Caco-2 (cell line): ENCODE data around the gene HMSD. TPM values are rescaled to one million over a fixed set of nuclear protein-coding genes. Genes with fewer than 3 reads are reported as not detected.

Source experiments
- BruUV-seq: library from RNA; stranded (reverse); fragments of 400-500 nt; replicated peaks from 2 replicates; lab custom pipeline; 2021; lab: Mats Ljungman, UMichigan
- CTCF ChIA-PET: fragments of 300-600 bp; sonication (Branson Sonifier 250); formaldehyde crosslinking; loops from one replicate; lab custom pipeline; 2022; ENCODE audit warnings: antibody characterized with exemption; lab: Charles Lee
- POLR2A ChIA-PET: fragments of 300-600 bp; sonication (Branson Sonifier 250); formaldehyde crosslinking; loops from one replicate; lab custom pipeline; 2022; ENCODE audit warnings: antibody characterized with exemption; lab: Charles Lee
- DNase-seq, 2 experiments: peaks; one replicate each; pipeline versions ENCODE4 v3.0.0 to v3.0.0-alpha.2; 2020 to 2022
- H3K27me3 ChIP-seq: replicated peaks from 2 replicates; pipeline ENCODE4 v1.6.0; 2011; ENCODE audit warnings: low read length; ENCODE audit not compliant: control insufficient read depth, insufficient read depth
- H3K36me3 ChIP-seq: 2 replicates; pipeline ENCODE4 v1.5.1; 2011; ENCODE audit warnings: low read length; ENCODE audit not compliant: control insufficient read depth, insufficient read depth
- H3K4me1 ChIP-seq: fragments of 250-450 bp; sonication (Bioruptor Pico); 2 replicates; pipeline ENCODE4 v1.5.1; 2020; ENCODE audit warnings: mild to moderate bottlenecking
- H3K4me3 ChIP-seq: 2 replicates; pipeline ENCODE4 v1.5.1; 2011; ENCODE audit warnings: low read depth, mild to moderate bottlenecking, control low read depth, low read length
- H3K9me3 ChIP-seq: fragments of 250-450 bp; sonication (Bioruptor Pico); 2 replicates; pipeline ENCODE4 v1.5.1; 2020; ENCODE audit warnings: mild to moderate bottlenecking, moderate library complexity
- H3K27ac Mint-ChIP-seq: one replicate; pipeline ENCODE4 v1.8.0; 2022; ENCODE audit warnings: mixed read lengths; ENCODE audit not compliant: unreplicated experiment
- H3K27me3 Mint-ChIP-seq: one replicate; pipeline ENCODE4 v1.8.0; 2022; ENCODE audit warnings: mixed read lengths; ENCODE audit not compliant: insufficient read depth, unreplicated experiment
- H3K36me3 Mint-ChIP-seq: one replicate; pipeline ENCODE4 v1.8.0; 2022; ENCODE audit warnings: mild to moderate bottlenecking, mixed read lengths; ENCODE audit not compliant: insufficient read depth, unreplicated experiment
- H3K4me1 Mint-ChIP-seq: one replicate; pipeline ENCODE4 v1.8.0; 2022; ENCODE audit warnings: low read depth, mixed read lengths; ENCODE audit not compliant: unreplicated experiment
- H3K4me3 Mint-ChIP-seq: one replicate; pipeline ENCODE4 v1.8.0; 2022; ENCODE audit warnings: mild to moderate bottlenecking, moderate library complexity, mixed read lengths; ENCODE audit not compliant: unreplicated experiment
- H3K9me3 Mint-ChIP-seq: one replicate; pipeline ENCODE4 v1.8.0; 2022; ENCODE audit warnings: mixed read lengths; ENCODE audit not compliant: unreplicated experiment
- CTCF ChIP-seq, 2 experiments: fragments of 200-600 bp in 1 of 2; IDR thresholded peaks; 1 replicate in 1 of 2; 2 replicates in 1 of 2; pipeline versions ENCODE4 v1.5.1 to v1.8.0; 2011 to 2022; ENCODE audit warnings: antibody characterized with exemption in 1 of 2, control low read depth in 1 of 2, inconsistent platforms in 1 of 2, low read depth in 1 of 2, low read length in 1 of 2, mild to moderate bottlenecking in 1 of 2, moderate library complexity in 1 of 2; ENCODE audit not compliant: insufficient read depth in 1 of 2, severe bottlenecking in 1 of 2, unreplicated experiment in 1 of 2
- intact Hi-C: fragments of 100-400 bp; cut with micrococcal nuclease; formaldehyde crosslinking; loops from one replicate; pipeline ENCODE4 v1.10.0; 2022; ENCODE audit not compliant: unreplicated experiment
- total RNA-seq: library from RNA; stranded (reverse); gene quantifications from 2 replicates; pipeline ENCODE4 v1.2.3, GENCODE V29; 2022

HMSD gene
- total RNA-seq, 1 experiment from 2014 or later: not detected

- DNase-seq: peak; percentile 84
- H3K9me3 Mint-ChIP-seq: no peaks in the 10 kb centered on the region
- Histone ChIP-seq H3K9me3 (no peaks in the 10 kb centered on the region), H3K27me3 (no peaks in the 10 kb centered on the region), H3K4me3 (peak within 1 kb of the TSS; percentile 61), H3K36me3 (no peaks in the 10 kb centered on the region), H3K4me1 (no peaks in the 10 kb centered on the region)
- no peak for TF ChIP-seq CTCF (IDR thresholded peaks at IDR 0.05; ENCODE audit: insufficient read depth in 1 of 2, low read depth in 1 of 2, low read length in 1 of 2, severe bottlenecking in 1 of 2, unreplicated experiment in 1 of 2)
- H3K4me1 Mint-ChIP-seq: peaks cover 9% of the 10 kb centered on the region
- POLR2A ChIA-PET: no interaction called here
- H3K36me3 Mint-ChIP-seq: peaks cover 12% of the 10 kb centered on the region
- CTCF ChIA-PET: no interaction called here
- H3K27ac Mint-ChIP-seq: peak within 1 kb of the TSS; percentile 97
- BruUV-seq: TSS peak; percentile 72
- intact Hi-C loops: no loop called here
- H3K27me3 Mint-ChIP-seq: peaks cover 2% of the 10 kb centered on the region
- H3K4me3 Mint-ChIP-seq: peak within 1 kb of the TSS; percentile 89
Observed at GRCh38 chr18:63969942-63970808, 21.1 kb downstream of the HMSD start, which contains the start of gene SERPINB8. Gene SERPINB8, plus strand, starts transcription at chr18:63970081. Its CDS starts 8,228 bp downstream, at chr18:63978309.

DNA sequence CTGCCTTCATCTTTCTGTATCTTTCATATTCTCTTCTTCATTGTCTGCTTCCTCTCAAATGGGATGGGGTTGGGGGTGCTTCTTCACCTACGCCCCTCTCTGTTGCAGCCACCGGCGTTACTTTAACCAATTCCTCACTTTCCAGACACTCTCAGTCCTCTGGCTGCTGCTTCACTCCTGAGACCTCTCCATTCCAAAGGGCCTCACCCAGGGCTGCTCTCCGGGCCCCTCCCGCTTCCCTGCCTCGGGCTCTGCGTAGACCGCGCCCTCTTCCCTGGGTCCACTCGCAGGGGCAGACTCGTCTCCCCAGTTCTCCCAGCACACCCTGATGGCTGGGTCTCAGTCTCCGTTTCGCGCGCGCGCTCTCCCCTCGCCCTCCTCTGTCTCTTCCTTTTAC, 21.7 kb downstream of the HMSD start:
- Mint-ChIP-seq H3K27me3 (peaks cover 2% of the 10 kb centered on the region), H3K9me3 (no peaks in the 10 kb centered on the region), H3K4me3 (peak overlapping the region; percentile 89), H3K36me3 (peaks cover 12% of the 10 kb centered on the region), H3K4me1 (peaks cover 9% of the 10 kb centered on the region), H3K27ac (peak overlapping the region; percentile 97)
- peak; percentile 25 to 43 for DNase-seq
- Histone ChIP-seq H3K4me3 (peak overlapping the region; percentile 61), H3K4me1 (no peaks in the 10 kb centered on the region), H3K27me3 (no peaks in the 10 kb centered on the region), H3K9me3 (no peaks in the 10 kb centered on the region), H3K36me3 (no peaks in the 10 kb centered on the region)
- intact Hi-C loops: no loop called here
- POLR2A ChIA-PET: no interaction called here
- CTCF ChIA-PET: no interaction called here
- TF ChIP-seq CTCF (IDR thresholded peaks at IDR 0.05; ENCODE audit: insufficient read depth in 1 of 2, low read depth in 1 of 2, low read length in 1 of 2, severe bottlenecking in 1 of 2, unreplicated experiment in 1 of 2): no peak
- BruUV-seq: no TSS peak

GRCh38 chr18:63971320-63972001, 22.4 kb downstream of the HMSD start:
- no peak for TF ChIP-seq CTCF (IDR thresholded peaks at IDR 0.05; ENCODE audit: insufficient read depth in 1 of 2, low read depth in 1 of 2, low read length in 1 of 2, severe bottlenecking in 1 of 2, unreplicated experiment in 1 of 2)
- CTCF ChIA-PET: no interaction called here
- Mint-ChIP-seq H3K27me3 (peaks cover 2% of the 10 kb centered on the region), H3K27ac (peak overlapping the region; percentile 97), H3K4me3 (peak overlapping the region; percentile 89), H3K9me3 (no peaks in the 10 kb centered on the region), H3K4me1 (peaks cover 9% of the 10 kb centered on the region), H3K36me3 (peaks cover 12% of the 10 kb centered on the region)
- Histone ChIP-seq H3K4me3 (no peak overlapping the region), H3K36me3 (no peaks in the 10 kb centered on the region), H3K9me3 (no peaks in the 10 kb centered on the region), H3K4me1 (no peaks in the 10 kb centered on the region), H3K27me3 (no peaks in the 10 kb centered on the region)
- intact Hi-C loops: no loop called here
- POLR2A ChIA-PET: no interaction called here
- TSS peak; percentile 46 for BruUV-seq
- no peak for DNase-seq
